Coronary artery (tissue), 2 donors: Measurements from ENCODE around the gene PRDM16.

ENCODE experiments used
- DNase-seq: peaks from one replicate; pipeline ENCODE4 v3.0.0-alpha.2; 2017; ENCODE audit warnings: low spot score
- H3K27ac ChIP-seq, 2 donors: fragments of 200-600 bp; sonication (generic); one replicate each; pipeline ENCODE4 v1.5.1; 2016 to 2019
- H3K4me3 ChIP-seq: fragments of 200-600 bp; sonication (generic); 2 replicates; pipeline ENCODE4 v1.5.1; 2016; ENCODE audit warnings: mild to moderate bottlenecking, moderate library complexity
- TF ChIP-seq, protein P1 (sequence below): fragments of 200-600 bp; sonication (generic); IDR thresholded peaks from one replicate; pipeline ENCODE4 v1.5.1; 2019; ENCODE audit warnings: antibody characterized with exemption

Gene PRDM16

DNA sequence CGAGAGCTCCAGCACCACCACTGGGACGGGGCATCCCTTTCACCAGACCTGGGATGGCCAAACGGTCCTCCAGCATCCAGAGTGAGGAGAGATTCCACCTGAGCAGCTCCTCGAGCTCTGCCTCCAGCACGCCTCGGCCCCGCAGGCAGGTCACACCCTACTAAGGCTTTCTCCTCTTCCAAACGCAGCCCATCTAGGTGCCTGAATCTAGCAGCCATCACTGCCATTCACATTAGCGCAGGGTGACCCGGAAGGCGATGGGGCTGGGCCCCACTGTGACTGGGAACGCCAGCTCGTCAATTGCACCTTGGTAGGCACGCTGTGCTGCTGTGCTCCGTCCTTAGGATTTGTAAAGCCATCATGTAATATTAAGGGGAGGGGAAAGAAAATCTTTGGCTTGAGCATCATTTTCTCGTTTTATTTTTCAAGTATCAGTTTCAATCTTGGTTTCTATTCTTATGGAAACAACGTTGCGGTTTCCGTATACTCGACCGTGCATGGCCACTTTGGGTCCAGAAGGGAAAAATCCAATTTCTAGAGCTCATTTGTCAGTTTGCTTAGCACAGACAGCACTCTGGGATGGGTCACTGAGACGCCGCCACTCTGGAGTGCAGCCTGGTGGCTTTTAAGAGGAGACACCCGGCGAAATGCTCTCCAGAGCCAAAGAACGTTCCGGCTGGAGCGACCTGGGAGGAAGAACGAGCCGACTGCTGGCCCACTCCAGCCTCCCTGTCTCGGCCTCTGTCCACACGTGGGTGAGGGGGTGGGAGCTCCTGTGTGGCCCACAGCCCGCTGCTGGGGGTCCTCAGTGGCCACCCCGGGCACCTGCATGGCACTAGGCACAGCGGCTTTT is 173.6 kb downstream of the PRDM16 start:
- DNase-seq, result no peak
- H3K27ac ChIP-seq, result no peak overlapping the region
- TF ChIP-seq, protein P1, sequence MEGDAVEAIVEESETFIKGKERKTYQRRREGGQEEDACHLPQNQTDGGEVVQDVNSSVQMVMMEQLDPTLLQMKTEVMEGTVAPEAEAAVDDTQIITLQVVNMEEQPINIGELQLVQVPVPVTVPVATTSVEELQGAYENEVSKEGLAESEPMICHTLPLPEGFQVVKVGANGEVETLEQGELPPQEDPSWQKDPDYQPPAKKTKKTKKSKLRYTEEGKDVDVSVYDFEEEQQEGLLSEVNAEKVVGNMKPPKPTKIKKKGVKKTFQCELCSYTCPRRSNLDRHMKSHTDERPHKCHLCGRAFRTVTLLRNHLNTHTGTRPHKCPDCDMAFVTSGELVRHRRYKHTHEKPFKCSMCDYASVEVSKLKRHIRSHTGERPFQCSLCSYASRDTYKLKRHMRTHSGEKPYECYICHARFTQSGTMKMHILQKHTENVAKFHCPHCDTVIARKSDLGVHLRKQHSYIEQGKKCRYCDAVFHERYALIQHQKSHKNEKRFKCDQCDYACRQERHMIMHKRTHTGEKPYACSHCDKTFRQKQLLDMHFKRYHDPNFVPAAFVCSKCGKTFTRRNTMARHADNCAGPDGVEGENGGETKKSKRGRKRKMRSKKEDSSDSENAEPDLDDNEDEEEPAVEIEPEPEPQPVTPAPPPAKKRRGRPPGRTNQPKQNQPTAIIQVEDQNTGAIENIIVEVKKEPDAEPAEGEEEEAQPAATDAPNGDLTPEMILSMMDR, result no peak

DNA sequence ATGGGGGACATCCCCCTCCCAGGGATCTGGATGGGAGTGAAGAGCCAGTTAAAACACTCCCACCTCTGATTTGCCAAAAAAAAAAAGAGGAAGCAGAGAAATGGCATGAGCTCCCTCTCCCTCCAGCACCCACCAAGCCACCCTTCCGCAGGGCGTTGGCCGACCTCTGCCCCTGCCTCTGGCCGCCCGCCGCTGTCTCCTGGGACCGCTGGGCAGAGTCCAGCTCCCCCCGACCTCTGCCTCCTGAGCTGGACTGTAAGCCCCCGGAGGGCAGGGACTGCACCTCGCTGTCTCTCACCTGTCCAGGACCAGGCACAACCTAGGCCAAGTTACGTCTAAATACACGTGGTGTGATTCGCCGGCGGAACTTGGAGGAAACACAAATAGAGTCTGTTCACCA is 174.3 kb downstream of the PRDM16 start:
- no peak overlapping the region for H3K4me3 ChIP-seq
- TF ChIP-seq, protein P1, result no peak
- no peak for DNase-seq
- H3K27ac ChIP-seq, result no peak overlapping the region

More for the DNA sequence above, 173.6 kb downstream of the PRDM16 start:
- H3K4me3 ChIP-seq, result no peak overlapping the region

DNA sequence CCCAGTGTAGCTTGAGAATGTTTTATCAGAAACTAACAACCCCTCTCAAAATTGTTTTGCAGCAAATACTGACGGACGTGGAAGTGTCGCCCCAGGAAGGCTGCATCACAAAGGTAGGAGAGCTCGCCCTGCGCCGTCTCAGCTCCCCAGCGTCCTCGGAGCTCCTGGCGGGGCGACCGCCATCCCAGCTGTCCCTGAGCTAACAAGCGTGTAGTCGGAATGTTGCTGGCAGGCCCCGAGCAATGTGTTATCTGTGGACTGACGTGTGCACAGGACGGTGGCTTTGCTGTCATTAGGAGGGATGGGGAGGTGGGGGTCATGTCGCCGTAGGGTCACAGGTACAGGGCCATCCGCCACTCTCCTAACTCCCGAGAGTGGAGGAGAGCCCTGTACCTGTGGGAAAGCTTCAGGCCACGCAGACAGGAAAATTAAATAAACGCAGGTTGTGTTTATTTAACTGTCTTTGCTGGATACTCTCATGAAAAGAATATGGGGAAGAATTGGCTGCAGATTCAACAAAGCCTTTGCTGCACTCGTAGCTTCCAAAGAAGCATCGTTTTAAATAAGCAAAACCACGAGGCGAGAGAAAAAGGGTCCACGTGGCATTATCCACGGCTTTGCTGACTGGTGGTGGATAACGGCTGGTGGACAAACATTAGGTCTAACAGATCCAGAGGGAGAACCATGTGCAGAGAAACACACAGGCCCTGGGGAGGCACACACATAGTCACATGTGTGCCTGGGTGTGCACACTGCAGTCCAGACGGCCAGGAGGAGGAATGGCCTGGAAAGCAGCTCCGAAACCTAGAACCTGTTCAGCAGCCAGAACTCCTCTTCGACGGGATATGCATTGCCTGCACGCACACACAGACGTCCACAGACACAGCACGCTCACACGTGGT is 175.3 kb downstream of the PRDM16 start:
- TF ChIP-seq, protein P1, result no peak
- no peak overlapping the region for H3K4me3 ChIP-seq
- DNase-seq, result no peak
- no peak overlapping the region for H3K27ac ChIP-seq

DNA sequence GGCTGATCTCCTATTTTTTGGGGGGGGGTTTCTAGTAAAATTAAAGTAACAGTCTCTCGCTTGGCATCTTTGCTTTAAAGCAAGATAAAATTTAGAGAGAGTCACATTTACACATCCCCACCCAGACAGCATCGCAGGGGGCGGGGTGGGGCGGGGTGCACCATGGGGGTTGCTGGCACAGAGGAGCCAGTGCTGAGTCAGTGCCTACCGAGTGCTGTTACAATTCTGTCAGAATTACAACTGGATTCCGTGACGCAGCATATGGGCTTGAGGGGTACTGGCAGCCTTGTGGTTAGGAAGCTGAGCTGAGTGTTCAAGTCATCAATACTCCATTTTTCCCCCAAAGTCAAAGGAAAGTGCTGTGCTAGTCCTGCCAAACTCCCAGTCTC is 175.9 kb downstream of the PRDM16 start:
- H3K4me3 ChIP-seq, result no peak overlapping the region
- peak overlapping the region in 1 of 2 donors; percentile 21 for H3K27ac ChIP-seq
- no peak for DNase-seq
- TF ChIP-seq, protein P1, result no peak

DNA sequence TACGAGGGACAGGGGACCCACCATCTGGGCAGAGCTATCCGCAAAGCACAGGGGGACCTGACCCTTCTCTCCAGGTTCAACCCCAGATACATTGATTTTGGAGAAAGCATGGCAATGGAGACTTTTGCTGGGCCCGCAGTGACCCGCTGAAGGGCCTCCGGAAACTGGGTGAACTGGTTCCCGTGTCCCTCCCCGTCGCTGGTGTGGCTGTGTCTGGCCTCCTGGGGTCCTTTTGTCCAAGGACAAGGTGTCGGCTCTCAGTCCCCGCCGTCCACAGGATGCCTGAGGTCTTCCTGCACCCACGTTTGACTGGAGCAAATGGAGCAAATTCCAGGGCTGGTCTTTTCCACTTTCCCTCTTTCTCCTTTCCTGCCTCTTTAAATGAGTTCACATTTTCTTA is 176.3 kb downstream of the PRDM16 start:
- DNase-seq, result no peak
- Histone ChIP-seq H3K4me3 (no peak overlapping the region), H3K27ac (peak overlapping the region in 1 of 2 donors; percentile 21)
- TF ChIP-seq, protein P1, result no peak

DNA sequence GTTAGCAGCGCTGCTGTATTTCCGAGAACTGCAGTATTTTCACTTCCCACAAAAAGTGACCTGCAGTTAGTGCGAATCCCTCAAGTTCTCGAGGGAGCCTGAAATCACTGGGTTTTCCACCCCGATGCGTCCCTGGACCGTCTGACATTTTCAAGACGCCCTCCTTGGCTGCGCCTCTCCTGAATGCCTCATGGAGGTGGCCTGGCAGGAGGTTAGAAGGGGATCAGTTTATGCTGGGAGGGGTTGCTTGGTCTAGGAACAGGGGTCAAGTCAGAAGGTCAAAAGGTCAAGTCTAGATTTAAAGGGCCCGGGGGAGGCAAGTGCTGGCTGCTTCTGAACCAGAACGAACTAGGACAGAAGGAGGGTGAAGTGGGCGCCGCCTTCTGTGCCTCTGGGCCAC is 176.8 kb downstream of the PRDM16 start:
- no peak for DNase-seq
- TF ChIP-seq, protein P1, result no peak
- Histone ChIP-seq H3K4me3 (no peak overlapping the region), H3K27ac (no peak overlapping the region)
